ENCODE data around the gene HEXIM1. TPM values are rescaled to one million over a fixed set of nuclear protein-coding genes. Genes with fewer than 3 reads are reported as not detected.
A peak's percentile ranks its signal among the peaks of the same experiment; 100 is the strongest.

HEXIM1 gene, protein sequence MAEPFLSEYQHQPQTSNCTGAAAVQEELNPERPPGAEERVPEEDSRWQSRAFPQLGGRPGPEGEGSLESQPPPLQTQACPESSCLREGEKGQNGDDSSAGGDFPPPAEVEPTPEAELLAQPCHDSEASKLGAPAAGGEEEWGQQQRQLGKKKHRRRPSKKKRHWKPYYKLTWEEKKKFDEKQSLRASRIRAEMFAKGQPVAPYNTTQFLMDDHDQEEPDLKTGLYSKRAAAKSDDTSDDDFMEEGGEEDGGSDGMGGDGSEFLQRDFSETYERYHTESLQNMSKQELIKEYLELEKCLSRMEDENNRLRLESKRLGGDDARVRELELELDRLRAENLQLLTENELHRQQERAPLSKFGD
- 10 to 100 TPM; 36.5 to 37.4 (median 37.0) TPM for polyA plus RNA-seq (ENCODE audit: insufficient read length in 3 of 3)

DNA sequence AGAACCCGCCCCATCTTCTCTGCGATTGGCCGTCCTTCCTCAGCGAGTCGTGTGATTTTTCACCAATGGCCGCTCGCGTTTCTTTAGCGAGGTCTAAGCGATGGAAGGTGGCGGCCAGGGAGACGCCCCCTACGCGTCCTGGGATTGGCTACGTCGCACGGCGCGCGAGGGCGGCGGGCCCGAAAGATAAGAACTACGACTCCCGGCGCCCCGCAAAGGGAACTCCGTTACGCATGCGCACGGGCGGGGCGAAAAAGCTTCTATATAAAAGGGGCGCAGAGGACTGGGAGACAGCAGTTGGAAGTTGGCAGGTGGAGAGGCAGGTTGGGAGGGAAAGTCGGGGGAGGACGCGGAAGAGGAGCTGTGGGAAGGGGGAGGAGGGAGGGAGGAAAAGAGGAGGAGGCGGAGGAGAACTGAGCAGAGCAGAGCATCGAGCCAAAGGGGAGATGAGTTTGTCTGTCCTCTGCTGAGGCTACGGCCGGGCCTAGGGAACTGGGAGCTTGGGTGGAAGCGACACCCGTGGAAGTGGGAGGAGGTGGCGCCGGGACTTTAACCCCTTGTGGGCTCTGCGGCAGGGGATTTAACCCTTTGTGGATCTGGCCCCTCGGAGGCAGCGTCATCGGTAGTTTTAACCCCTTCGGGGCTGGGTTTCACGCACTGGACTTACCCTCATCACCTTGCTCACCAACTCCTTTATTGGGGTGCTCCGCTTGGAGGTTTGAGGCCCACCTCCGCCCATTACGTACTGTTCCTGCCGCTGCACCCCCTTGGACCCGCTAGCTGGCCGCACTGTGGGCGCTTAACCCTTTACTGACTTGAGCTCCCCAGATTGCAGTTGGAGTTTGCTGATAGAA is at the start of gene HEXIM1:
Gene HEXIM1, plus strand, starts transcription at position 293 of the 854 bp plus-strand sequence. CDS start 716 bp downstream, outside the sequence.
- peak; percentile 99 to 100 (median 100) for DNase-seq (ENCODE audit: low read depth in 3 of 3, low spot score in 2 of 3)

DNA sequence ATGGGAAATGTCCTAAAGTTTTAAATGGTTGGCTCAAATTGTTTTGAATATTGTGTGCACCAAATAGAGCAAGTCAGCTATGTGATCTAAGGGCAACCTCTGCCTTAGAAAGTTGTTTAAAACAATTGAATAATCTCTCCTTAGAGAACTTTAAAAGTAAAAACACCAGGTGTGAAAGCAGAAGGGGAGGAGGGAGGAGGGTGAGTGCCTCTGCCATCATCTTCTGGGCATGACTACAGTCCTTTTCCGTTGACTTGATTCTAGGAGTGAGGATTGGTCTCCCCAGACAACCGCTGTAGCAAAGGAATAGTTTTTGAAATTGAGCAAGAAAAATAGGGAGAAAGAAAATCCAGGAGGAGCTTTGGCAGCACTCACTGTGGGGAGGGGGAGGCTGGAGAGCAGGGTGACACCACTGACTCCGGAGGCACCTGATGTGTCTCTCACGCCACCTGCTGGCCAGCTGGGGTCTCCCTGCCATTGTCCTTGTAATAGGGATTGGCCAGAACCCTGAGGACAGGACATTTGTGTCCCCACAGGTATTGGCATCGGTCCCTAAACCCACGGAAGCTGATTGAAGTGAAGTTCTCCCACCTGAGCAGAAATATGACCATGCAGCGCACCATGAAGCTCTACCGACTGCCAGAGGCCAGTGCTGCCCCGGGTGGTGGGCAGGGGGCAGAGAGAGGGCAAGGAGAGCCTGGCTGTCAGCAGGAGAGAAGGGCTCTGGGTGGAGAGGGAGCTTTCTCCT is 49.2 kb upstream of the HEXIM1 start:
- peak in 2 of 3 donors; percentile 44 to 60 for DNase-seq (ENCODE audit: low read depth in 3 of 3, low spot score in 2 of 3)

DNA sequence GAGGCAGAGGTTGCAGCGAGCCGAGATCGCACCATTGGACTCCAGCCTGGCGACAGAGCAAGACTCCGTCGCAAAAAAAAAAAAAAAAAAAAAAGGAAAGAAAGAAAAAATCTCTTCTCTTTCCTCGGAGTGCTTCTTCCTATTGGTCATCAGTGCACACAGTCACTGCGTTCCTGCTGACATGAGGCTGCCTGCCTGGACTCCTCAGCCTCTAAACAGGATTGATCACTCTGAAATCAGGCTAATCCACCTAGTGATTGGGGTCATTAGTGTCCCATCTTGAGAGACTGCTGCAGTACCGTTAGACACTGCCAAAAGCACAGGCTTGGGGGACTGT is 46.8 kb upstream of the HEXIM1 start:
- no peak for DNase-seq (ENCODE audit: low read depth in 3 of 3, low spot score in 2 of 3)

DNA sequence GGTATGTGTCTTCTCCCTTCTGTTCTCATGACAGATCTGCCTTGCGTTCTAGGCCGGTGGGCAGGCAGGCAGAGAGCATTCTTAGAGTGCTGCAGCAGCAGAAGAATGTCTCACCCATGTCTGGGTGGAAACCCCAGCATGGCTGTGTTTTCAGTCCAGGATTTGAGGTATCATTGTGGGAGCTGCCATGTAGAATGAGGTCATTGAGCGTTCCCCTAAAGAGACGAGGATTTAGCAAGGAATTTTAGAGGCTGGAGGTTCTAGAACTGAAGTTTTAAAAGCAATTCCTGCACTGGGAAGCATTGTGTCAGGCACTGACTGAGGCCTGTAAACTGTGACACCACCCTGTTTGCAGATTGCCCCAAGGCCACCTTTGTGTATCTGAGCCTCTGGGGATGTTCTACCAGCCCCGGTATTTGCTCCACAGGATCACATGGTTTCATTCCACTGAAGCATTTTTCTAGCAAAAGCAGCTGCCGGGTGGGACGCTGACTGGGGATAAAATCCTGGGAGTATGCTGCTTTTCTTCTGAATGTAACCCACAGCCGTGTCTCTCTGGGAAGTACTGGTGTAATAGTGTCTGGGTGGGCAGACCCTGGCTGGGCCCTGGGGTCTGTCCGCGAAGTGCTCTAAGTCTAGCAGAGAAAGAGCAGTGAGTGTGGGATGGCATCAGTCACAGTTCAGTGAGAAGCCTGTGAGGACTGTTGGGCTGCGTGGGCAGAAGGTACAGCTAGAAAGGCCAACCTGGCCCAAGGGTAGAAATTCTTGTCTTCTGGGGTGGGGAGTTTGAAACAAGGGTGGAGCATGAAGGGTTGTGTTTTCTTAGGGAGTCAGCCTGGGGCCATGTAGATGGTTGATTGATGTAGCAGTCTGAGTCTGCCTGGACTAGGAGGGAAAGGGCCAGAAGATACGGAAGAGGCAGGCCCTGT is 46.1 kb upstream of the HEXIM1 start:
- no peak for DNase-seq (ENCODE audit: low read depth in 3 of 3, low spot score in 2 of 3)

DNA sequence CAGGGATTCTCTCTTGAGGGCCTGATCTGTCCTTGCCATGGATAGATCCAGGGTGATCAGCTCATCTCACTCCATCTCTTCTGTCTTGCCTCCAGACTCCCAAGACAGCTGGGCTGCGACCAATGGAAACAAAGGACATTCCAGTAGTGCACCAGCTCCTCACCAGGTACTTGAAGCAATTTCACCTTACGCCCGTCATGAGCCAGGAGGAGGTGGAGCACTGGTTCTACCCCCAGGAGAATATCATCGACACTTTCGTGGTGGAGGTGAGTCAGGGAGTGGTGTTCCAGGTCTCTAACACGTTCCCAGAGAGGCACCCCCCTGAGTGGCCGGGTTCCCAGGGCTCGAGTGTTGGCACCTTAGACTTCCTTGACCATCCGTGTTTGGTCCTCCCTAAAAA is 45.4 kb upstream of the HEXIM1 start:
- no peak for DNase-seq (ENCODE audit: low read depth in 3 of 3, low spot score in 2 of 3)

DNA sequence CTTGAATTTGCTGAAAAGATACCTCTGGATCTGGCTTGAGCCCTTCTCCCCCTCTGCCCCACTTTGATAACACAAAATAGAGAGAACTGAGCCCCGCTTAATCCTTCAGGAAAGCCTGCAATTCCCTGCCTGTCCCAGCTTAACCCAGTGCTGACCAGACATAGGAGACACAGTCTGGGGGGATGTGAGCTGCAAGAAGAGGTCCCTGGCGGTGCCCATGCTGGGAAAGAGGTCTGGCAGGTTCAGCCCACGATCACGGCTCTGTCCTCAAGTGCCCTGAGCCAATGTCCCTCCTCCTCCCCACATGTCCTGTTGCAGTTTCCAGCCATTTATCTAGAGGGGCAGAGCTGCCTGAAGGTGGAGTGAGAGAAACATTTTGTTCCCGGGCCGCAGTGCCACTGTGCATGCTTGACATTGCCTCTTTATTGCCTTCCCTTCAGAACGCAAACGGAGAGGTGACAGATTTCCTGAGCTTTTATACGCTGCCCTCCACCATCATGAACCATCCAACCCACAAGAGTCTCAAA is 44.9 kb upstream of the HEXIM1 start:
- DNase-seq (ENCODE audit: low read depth in 3 of 3, low spot score in 2 of 3) = no peak

DNA sequence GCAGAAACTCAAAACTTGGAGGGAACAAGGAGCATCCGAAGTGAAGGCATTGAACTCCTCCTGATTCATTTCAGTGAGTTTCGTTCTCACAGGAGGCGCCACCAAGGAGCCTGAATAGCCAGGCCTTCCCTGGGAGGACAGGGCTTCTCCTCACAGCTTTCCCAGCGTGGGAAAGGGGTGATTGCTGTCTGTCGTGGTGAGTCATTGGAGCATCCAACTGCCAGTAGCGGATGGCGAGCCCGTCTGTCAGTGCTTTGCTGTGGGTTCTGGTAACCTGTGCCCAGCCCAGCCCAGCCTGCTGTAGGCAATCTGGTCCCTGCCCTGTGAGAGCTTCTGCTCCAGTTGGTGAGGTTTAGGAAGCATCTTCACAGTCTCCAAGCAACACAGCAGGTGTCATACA is 44.2 kb upstream of the HEXIM1 start:
- DNase-seq (ENCODE audit: low read depth in 3 of 3, low spot score in 2 of 3) = no peak

DNA sequence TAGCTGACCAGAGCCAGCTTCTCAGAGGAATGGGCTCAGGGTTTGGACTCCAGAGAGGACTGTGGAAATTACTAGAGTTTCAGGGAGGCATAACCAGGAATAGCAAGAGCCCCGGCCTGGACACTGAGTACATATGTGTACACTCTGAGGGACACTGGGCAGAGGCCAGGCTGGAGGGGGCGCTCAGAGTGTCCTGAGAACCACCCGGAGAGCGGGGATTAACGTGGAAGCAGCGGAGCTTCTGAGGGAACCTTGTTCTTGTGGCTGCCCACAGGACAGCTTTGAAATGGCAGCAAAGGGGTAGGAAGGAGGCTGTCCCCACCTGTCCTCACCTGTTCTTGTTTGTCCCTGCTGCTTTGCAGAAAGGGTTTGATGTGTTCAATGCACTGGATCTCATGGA is 43.8 kb upstream of the HEXIM1 start:
- DNase-seq (ENCODE audit: low read depth in 3 of 3, low spot score in 2 of 3) = no peak

DNA sequence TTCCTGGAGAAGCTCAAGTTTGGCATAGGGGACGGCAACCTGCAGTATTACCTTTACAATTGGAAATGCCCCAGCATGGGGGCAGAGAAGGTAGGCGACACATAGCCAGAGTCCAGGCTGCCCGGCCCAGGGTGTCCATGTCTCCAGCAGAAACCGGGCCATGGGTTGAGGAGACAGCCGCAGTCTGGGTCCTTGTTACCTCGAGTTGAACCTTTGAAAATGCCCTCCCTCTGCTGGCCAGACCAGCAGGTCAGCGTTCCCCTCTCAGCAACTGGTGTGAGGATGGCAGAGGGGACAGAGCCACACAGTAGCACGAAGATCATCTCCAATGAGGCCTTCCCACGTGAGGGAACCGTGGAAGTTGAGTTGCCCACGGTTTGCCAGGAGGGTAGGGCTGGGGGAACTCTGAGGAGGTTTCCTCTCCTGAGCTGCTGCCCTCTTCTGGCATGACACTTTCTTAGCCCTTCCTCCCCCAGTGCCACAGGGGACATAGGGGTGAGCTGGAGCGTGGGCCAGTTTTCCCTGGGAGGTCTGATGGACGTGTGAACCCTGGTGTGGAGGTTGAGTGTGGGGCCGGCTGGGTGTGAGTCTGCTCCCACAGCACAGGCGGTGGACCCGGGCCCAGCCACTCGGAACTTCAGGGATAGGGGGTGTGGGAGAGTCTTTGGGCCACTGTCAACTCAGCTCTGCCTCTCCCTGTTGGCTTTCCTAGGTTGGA is 43.2 kb upstream of the HEXIM1 start:
- no peak for DNase-seq (ENCODE audit: low read depth in 3 of 3, low spot score in 2 of 3)

DNA sequence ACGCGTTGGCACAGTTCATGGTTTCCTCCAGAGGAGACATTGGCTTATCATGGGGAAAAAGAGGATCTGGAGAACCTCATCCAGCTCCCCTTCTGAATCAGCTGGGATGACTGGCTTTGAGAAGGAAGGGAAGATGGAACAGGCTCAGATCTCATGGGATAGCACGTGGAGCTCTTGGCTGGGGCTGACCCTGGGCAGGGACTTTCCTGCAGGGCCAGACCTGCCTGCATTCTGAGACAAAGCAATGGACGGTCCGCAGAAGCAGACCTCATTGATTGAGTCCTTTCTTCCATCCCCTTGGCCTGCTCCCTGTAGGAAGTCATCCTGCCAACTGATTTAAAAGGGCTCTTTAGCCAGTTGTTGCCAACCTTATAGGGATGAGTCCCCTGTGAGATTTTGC is 42.2 kb upstream of the HEXIM1 start:
- DNase-seq (ENCODE audit: low read depth in 3 of 3, low spot score in 2 of 3) = no peak

DNA sequence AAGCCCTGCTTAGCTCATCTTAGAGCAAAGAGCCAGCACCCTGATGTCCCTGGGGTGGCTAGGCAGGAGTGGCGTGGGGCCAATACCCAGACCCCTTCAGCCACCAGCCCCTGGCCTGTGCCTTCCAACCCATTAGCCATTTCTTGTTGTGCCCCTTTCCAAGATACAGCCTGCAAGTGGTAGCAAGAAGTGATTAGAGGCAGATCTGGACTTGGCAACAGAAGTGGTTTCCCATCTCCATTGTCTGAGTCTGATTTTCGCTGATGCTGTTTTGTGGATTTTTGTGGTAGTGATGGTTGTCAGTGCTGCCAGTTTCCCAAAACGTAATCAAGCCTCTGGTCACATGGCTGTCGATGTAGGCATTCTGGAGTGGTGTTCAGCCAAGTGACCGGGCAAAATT is 41.7 kb upstream of the HEXIM1 start:
- no peak for DNase-seq (ENCODE audit: low read depth in 3 of 3, low spot score in 2 of 3)

DNA sequence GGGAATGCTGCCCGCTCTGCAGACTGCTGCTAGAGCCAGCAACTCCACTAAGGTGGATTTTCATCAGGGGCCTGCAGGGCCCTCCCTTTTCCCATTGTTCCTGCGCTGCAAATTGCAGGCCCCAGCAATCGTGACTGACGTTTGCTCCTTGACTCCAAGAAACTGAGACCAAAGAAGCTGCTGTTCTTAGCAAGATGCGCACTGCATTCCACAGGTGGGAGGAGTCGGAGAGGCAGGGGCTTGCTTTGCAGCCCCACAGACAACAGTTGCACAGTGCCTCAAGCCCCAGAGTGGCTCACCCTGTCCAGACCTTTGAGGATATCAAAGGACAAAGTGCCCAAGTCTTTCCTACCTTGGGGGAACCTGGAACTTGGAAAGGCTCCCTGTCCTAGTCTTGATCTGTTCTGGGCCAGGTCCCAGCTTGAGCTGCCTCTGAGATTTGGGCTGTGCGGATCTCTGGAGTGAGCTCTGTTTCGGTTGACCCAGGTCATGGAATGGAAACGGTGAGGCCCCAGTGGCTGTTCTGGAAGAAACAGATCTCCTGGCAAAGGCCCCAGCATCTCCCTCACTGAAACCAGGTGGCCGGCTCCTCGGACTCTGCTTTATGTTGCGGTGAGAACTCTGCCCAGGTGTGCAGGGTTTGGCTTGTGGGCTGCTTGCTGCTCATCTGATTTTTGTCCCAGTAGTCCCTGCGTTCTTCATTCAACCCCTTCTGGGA is 40.8 kb upstream of the HEXIM1 start:
- DNase-seq (ENCODE audit: low read depth in 3 of 3, low spot score in 2 of 3) = no peak

DNA sequence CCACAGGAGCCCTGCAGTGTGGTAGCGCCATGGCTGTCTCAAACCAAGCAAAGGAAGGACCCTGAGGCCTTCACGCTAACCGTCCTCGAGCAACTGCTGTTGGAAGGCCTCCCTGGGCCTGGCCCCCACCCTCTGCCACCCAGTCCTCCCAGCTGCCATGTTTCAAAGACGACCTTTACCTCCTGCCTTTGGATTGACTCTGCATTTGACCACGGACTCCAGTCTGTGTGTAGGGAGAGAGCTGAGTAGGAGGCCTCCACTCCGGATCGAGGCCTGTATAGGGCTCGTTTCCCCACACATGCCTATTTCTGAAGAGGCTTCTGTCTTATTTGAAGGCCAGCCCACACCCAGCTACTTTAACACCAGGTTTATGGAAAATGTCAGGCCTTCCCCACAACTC is 40.2 kb upstream of the HEXIM1 start:
- DNase-seq (ENCODE audit: low read depth in 3 of 3, low spot score in 2 of 3) = no peak

DNA sequence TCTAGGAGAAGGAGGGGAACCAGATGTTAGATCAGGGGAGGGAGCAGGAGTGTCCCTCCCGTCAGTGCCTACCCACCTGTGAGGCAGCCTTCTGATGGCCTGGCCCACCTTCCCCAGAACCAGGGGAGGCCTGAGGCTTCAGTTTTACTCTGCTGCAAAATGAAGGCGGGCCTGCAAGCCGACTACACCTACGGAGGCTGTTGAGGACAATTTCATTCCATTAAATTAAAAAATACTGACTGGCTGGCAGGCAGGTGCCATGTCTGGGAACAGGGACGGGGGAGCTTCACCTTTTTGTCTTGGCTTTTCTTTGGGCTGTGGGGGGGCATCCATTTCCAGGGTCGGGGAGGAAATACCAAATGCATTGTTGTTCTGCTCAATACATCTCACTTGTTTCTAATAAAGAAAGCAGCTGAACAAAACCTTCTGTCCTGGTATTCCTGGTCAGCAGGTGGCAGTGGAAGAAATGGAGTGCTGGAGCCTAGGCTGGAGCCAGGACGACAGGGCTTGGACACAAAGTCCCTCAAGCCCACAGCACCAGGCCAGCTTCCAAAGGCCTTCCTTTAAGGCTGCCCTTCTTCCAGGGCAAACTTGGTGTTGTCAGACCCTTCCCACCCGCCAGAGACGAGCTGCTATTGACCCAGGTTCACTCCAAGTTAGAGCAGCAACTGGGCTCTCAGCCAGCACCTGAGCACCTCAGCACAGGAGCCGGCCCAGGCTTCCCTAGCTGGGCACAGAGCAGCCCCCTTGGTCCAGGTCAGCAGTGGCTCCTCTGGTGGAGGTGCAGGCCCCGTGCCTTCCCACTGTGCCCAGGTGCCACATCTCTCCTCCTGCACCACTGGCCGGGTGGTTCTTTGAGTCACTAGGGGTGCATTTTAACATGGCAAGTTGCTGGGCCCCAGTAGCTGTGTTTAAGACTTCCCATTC is 39.4 kb upstream of the HEXIM1 start:
- DNase-seq (ENCODE audit: low read depth in 3 of 3, low spot score in 2 of 3) = no peak

DNA sequence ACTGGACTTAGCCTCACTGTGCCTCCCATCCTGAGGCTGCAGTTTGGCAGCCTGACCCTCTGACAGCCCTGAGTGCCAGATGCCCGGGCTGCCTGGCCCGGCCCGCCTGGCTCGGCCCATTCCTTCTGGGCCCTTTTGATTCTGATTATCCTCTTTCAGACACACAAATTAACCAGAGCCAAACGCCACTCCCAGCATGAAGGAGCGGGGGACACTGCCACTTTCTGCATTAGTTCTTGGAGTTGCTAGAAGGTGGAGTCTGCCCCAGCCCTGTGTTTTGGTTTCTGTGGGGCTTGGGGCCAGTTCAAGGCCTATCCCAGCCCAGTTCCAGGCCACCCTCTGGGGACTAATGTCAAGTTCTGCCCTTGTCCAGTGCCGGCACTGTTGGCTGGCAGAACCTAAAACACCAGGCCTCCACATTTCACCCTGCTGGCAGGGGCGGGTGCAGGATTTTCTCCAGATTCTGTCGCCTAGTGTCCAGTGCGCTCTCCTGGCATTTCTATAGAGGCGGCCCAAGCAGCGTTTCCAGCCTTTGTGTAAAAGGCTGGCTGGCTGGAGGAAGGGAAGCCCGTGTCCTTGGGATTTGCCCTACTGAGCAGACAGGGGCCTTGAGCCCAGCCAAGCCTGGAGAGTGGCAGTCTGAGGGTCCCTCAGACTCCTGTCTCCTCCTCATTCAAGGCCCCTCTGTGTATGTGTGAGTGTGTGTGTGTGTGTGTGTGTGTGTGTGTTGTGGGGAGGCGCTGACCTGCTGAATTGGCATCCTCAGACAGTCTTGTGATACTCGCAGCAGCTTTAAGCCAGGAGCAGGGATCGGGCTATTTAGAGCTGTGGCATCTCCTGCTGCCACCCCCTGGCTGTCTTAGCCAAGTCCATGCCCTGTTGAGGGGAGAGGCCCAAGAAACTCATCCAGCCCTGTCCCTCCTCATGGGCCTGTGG is 37.3 kb upstream of the HEXIM1 start:
- no peak for DNase-seq (ENCODE audit: low read depth in 3 of 3, low spot score in 2 of 3)

DNA sequence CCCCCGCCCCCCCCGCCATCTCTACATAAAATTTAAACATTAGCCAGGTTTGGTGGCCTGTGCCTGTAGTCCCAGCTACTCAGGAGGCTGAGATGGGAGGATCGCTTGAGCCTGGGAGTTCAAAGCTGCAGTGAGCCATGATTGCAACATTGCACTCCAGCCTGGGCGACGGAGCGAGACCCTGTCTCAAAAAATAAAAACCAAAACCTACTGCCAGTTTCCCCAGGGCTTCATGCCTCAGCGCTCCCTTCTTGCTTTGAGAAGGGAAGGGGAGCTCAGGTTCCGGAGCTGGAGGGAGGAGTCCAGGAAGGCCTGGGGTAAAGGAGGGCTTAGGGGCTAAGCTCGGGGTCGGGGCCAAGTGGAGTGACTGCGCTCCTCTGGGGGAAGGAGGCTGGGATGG is 36.4 kb upstream of the HEXIM1 start:
- DNase-seq (ENCODE audit: low read depth in 3 of 3, low spot score in 2 of 3) = no peak

Data from right renal cortex interstitium (tissue), 3 donors.